GM12865 (cell line): ENCODE measurements around the gene TMC2.
A peak's percentile ranks its signal among the peaks of the same experiment; 100 is the strongest.

Source experiments
- DNase-seq: peaks from one replicate; pipeline ENCODE4 v3.0.0; 2010; ENCODE audit warnings: low read depth
- H3K4me3 ChIP-seq: 2 replicates; pipeline ENCODE4 v1.5.1; 2011; ENCODE audit warnings: mild to moderate bottlenecking, low read depth, low read length, control low read depth
- CTCF ChIP-seq: IDR thresholded peaks from 2 replicates; pipeline ENCODE4 v1.5.1; 2011; ENCODE audit warnings: low read length, control low read depth, low read depth, inconsistent platforms; ENCODE audit not compliant: insufficient read depth; ENCODE audit errors: missing control alignments

Gene TMC2

GRCh38 chr20:2687514-2687913, 151.1 kb downstream of the TMC2 start:
- no peak overlapping the region for H3K4me3 ChIP-seq
- TF ChIP-seq CTCF: no peak
- no peak for DNase-seq

- TF ChIP-seq CTCF: peak; percentile 51
- peak; percentile 53 for DNase-seq
- H3K4me3 ChIP-seq: no peak overlapping the region
Measured at GRCh38 chr20:2688041-2688591, 151.7 kb downstream of the TMC2 start.

- no peak for DNase-seq
- TF ChIP-seq CTCF: no peak
- no peak overlapping the region for H3K4me3 ChIP-seq
Measured at GRCh38 chr20:2690213-2690612, 153.8 kb downstream of the TMC2 start.

GRCh38 chr20:2690718-2691117, 154.3 kb downstream of the TMC2 start:
- no peak for DNase-seq
- H3K4me3 ChIP-seq: no peak overlapping the region
- TF ChIP-seq CTCF: no peak

DNA sequence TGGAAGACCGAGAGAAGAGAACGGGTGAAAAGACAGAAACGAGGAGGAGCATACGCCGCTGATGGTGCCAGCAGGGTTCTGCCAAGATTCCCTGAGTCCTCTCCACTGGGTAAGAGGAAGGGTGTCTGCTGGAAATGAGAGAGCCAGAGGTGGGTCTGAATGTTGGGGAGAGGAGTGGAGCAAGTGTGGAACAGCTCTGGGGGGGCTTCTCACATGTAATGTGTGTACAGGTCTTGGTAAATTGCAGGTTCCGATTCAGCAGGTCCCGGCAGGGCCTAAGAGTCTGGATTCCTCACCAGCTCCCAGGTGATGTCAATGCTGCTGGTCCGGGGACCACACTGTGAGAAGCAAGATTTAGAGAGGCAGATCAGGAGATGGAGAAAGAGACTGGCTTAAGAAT, 154.8 kb downstream of the TMC2 start:
- no peak for TF ChIP-seq CTCF
- no peak overlapping the region for H3K4me3 ChIP-seq
- DNase-seq: no peak
